Measurements from ENCODE around the gene APBA2. TPM values are rescaled to one million over a fixed set of nuclear protein-coding genes. Genes with fewer than 3 reads are reported as not detected.

Gene APBA2
- total RNA-seq, 5 donors from 2014 or later (not counting 1 experiment from before 2014, with no cell fraction given): 78.9 to 118 (median 94.9) TPM

DNA sequence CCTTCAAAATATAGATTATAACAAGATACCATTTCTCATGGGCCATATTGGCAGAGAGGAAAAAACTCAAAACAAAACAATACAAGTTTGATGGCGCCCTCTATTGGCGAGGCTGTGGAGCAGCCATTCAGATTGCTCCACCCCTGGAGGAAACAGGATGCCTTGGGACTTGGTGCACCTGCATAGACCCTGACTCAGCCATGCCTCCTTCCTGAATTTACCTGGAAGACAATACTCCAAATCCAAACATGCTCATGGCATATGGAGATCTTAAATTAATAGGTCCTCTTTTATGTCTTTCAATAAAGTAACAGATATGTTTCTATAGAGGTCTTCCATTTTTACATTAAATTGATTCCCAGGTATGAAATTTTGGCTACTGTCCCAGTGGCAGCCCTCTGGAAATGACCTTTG is 90.0 kb downstream of the APBA2 start:
- Histone ChIP-seq H3K9me3 (no peaks in the 10 kb centered on the region), H3K36me3 (ENCODE audit: control insufficient read depth in 2 of 2, extremely low read depth in 1 of 2, insufficient read depth in 1 of 2, low read length in 1 of 2) (no peaks in the 10 kb centered on the region), H3K27me3 (replicated peaks in 1 of 2; ENCODE audit: control insufficient read depth in 2 of 2, extremely low read depth in 1 of 2, insufficient read depth in 2 of 2, low read length in 1 of 2) (no peaks in the 10 kb centered on the region), H3K27ac (ENCODE audit: low read length) (no peak overlapping the region), H3K4me1 (ENCODE audit: control insufficient read depth in 1 of 2, extremely low read depth in 1 of 2, insufficient read depth in 2 of 2, low read length in 2 of 2) (peaks cover 0 to 12% of the 10 kb centered on the region in 2 experiments), H3K4me3 (ENCODE audit: control insufficient read depth in 1 of 2, extremely low read depth in 1 of 2, low read length in 1 of 2) (no peak overlapping the region)
- DNase-seq (peak; percentile 45 to 84 (median 66)), ATAC-seq (replicated peaks in 1 of 4) (peak; percentile 69 to 76 (median 72))
- WGBS (ENCODE audit: insufficient coverage): 0% methylated on average over 1 of the region's 2 CpGs
- H3K36me3 Mint-ChIP-seq: no peaks in the 10 kb centered on the region
- H3K27ac Mint-ChIP-seq: peak overlapping the region; percentile 34 to 57
- no peaks in the 10 kb centered on the region for H3K9me3 Mint-ChIP-seq
- ChIA-PET CTCF (interaction anchor here (0.6 to 1.9 kb wide), 8 partner anchors 41 to 122 kb away, joined by 3 to 6 read pairs (median 3); partner anchors contain the start of gene APBA2 (in 1 of the 2)), POLR2A (no interaction called here)
- H3K27me3 Mint-ChIP-seq: no peaks in the 10 kb centered on the region
- H3K4me3 Mint-ChIP-seq: no peak overlapping the region
- H3K4me1 Mint-ChIP-seq: peaks cover 44 to 60% (median 50%) of the 10 kb centered on the region in 3 donors

DNA sequence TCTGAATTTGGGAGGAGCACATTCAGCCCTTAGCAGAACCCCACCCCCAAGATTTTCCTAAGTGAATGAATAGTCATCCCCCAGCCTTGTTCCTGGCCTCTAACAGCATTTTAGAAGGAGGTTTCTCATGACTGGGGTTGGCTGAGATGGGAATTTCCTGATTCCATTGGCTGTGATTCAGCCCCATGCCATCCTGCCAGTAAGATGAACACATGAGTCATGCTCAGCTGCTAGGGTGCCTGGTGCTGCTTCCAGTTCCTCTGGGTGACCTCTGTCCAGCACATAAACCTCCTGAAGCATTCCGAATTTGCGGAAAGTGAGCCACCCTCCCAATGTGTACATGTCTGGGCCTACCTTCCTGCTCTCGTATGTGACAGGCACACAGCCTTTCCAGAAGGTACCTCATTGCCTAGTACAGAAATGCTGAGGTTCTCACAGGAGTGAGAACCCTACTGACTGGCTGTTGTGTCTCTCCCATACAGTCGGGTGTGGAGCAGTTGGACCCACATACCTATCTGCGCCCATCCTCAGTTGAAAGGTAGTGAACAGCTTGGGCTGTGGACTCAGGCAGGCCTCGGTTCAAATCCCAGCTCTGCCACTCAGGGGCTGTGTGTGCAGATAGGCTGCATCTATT is 91.7 kb downstream of the APBA2 start:
- Mint-ChIP-seq H3K27me3 (no peaks in the 10 kb centered on the region), H3K4me1 (peaks cover 40 to 51% (median 44%) of the 10 kb centered on the region in 3 donors), H3K4me3 (no peak overlapping the region), H3K36me3 (peaks cover 4% of the 10 kb centered on the region), H3K27ac (no peak overlapping the region), H3K9me3 (no peaks in the 10 kb centered on the region)
- ChIA-PET POLR2A (no interaction called here), CTCF (interaction anchor here in 1 of 2 donors (1.4 kb wide), 1 partner anchor 103 kb away, joined by 4 read pairs; no protein-coding TSS in a partner anchor)
- Histone ChIP-seq H3K27me3 (replicated peaks in 1 of 2; ENCODE audit: control insufficient read depth in 2 of 2, extremely low read depth in 1 of 2, insufficient read depth in 2 of 2, low read length in 1 of 2) (no peaks in the 10 kb centered on the region), H3K4me1 (ENCODE audit: control insufficient read depth in 1 of 2, extremely low read depth in 1 of 2, insufficient read depth in 2 of 2, low read length in 2 of 2) (peaks cover 0 to 12% of the 10 kb centered on the region in 2 experiments), H3K9me3 (no peaks in the 10 kb centered on the region), H3K27ac (ENCODE audit: low read length) (no peak overlapping the region), H3K4me3 (ENCODE audit: control insufficient read depth in 1 of 2, extremely low read depth in 1 of 2, low read length in 1 of 2) (no peak overlapping the region), H3K36me3 (ENCODE audit: control insufficient read depth in 2 of 2, extremely low read depth in 1 of 2, insufficient read depth in 1 of 2, low read length in 1 of 2) (no peaks in the 10 kb centered on the region)
- no peak for DNase-seq
- no peak for ATAC-seq (replicated peaks in 1 of 4)
- 100% methylated on average over 5 of the region's 6 CpGs for WGBS (ENCODE audit: insufficient coverage)

- Histone ChIP-seq H3K9me3 (no peaks in the 10 kb centered on the region), H3K36me3 (ENCODE audit: control insufficient read depth in 2 of 2, extremely low read depth in 1 of 2, insufficient read depth in 1 of 2, low read length in 1 of 2) (no peaks in the 10 kb centered on the region), H3K27ac (ENCODE audit: low read length) (no peak overlapping the region), H3K4me3 (ENCODE audit: control insufficient read depth in 1 of 2, extremely low read depth in 1 of 2, low read length in 1 of 2) (no peak overlapping the region), H3K27me3 (replicated peaks in 1 of 2; ENCODE audit: control insufficient read depth in 2 of 2, extremely low read depth in 1 of 2, insufficient read depth in 2 of 2, low read length in 1 of 2) (no peaks in the 10 kb centered on the region), H3K4me1 (ENCODE audit: control insufficient read depth in 1 of 2, extremely low read depth in 1 of 2, insufficient read depth in 2 of 2, low read length in 2 of 2) (peaks cover 0 to 12% of the 10 kb centered on the region in 2 experiments)
- ChIA-PET CTCF (interaction anchor here in 1 of 2 donors (1.4 kb wide), 1 partner anchor 104 kb away, joined by 4 read pairs; no protein-coding TSS in a partner anchor), POLR2A (no interaction called here)
- Mint-ChIP-seq H3K27ac (no peak overlapping the region), H3K9me3 (no peaks in the 10 kb centered on the region), H3K27me3 (no peaks in the 10 kb centered on the region), H3K4me3 (no peak overlapping the region), H3K4me1 (peaks cover 39 to 50% (median 41%) of the 10 kb centered on the region in 3 donors), H3K36me3 (peaks cover 4% of the 10 kb centered on the region)
- ATAC-seq (replicated peaks in 1 of 4) (no peak), DNase-seq (no peak)
- WGBS (ENCODE audit: insufficient coverage): 91% methylated on average over 3 of the region's 7 CpGs
Observed at GRCh38 chr15:28978011-28978378, 92.2 kb downstream of the APBA2 start.

GRCh38 chr15:28978661-28979060 is 92.9 kb downstream of the APBA2 start:
- Histone ChIP-seq H3K9me3 (no peaks in the 10 kb centered on the region), H3K27me3 (replicated peaks in 1 of 2; ENCODE audit: control insufficient read depth in 2 of 2, extremely low read depth in 1 of 2, insufficient read depth in 2 of 2, low read length in 1 of 2) (no peaks in the 10 kb centered on the region), H3K36me3 (ENCODE audit: control insufficient read depth in 2 of 2, extremely low read depth in 1 of 2, insufficient read depth in 1 of 2, low read length in 1 of 2) (no peaks in the 10 kb centered on the region), H3K27ac (ENCODE audit: low read length) (no peak overlapping the region), H3K4me3 (ENCODE audit: control insufficient read depth in 1 of 2, extremely low read depth in 1 of 2, low read length in 1 of 2) (no peak overlapping the region), H3K4me1 (ENCODE audit: control insufficient read depth in 1 of 2, extremely low read depth in 1 of 2, insufficient read depth in 2 of 2, low read length in 2 of 2) (peaks cover 0 to 15% of the 10 kb centered on the region in 2 experiments)
- H3K27me3 Mint-ChIP-seq: no peaks in the 10 kb centered on the region
- DNase-seq: no peak
- peaks cover 35 to 50% (median 38%) of the 10 kb centered on the region in 3 donors for H3K4me1 Mint-ChIP-seq
- no peaks in the 10 kb centered on the region for H3K9me3 Mint-ChIP-seq
- 96% methylated on average over 3 of the region's 3 CpGs for WGBS (ENCODE audit: insufficient coverage)
- H3K4me3 Mint-ChIP-seq: no peak overlapping the region
- CTCF ChIA-PET: interaction anchor here in 1 of 2 donors (0.6 to 1.4 kb wide), 2 partner anchors 19 to 105 kb away, joined by 4 to 8 read pairs; no protein-coding TSS in a partner anchor
- no peak overlapping the region for H3K27ac Mint-ChIP-seq
- POLR2A ChIA-PET: interaction anchor here in 1 of 2 donors (0.6 kb wide), 1 partner anchor 145 kb away, joined by 6 read pairs; no protein-coding TSS in a partner anchor
- no peak for ATAC-seq (replicated peaks in 1 of 4)
- peaks cover 4% of the 10 kb centered on the region for H3K36me3 Mint-ChIP-seq

- H3K36me3 ChIP-seq (ENCODE audit: control insufficient read depth in 2 of 2, extremely low read depth in 1 of 2, insufficient read depth in 1 of 2, low read length in 1 of 2): no peaks in the 10 kb centered on the region
- ATAC-seq (replicated peaks in 1 of 4): no peak
- ChIA-PET CTCF (interaction anchor here in 1 of 2 donors (1.0 kb wide), 1 partner anchor 105 kb away, joined by 4 read pairs; no protein-coding TSS in a partner anchor), POLR2A (interaction anchor here in 1 of 2 donors (0.6 kb wide), 1 partner anchor 145 kb away, joined by 6 read pairs; no protein-coding TSS in a partner anchor)
- no peak overlapping the region for H3K27ac ChIP-seq (ENCODE audit: low read length)
- no peak for DNase-seq
- H3K27ac Mint-ChIP-seq: no peak overlapping the region
- no peaks in the 10 kb centered on the region for H3K27me3 Mint-ChIP-seq
- H3K36me3 Mint-ChIP-seq: peaks cover 4% of the 10 kb centered on the region
- H3K9me3 ChIP-seq: no peaks in the 10 kb centered on the region
- H3K4me3 Mint-ChIP-seq: no peak overlapping the region
- H3K4me3 ChIP-seq (ENCODE audit: control insufficient read depth in 1 of 2, extremely low read depth in 1 of 2, low read length in 1 of 2): no peak overlapping the region
- H3K4me1 ChIP-seq (ENCODE audit: control insufficient read depth in 1 of 2, extremely low read depth in 1 of 2, insufficient read depth in 2 of 2, low read length in 2 of 2): peaks cover 0 to 22% of the 10 kb centered on the region in 2 experiments
- no peaks in the 10 kb centered on the region for H3K9me3 Mint-ChIP-seq
- H3K4me1 Mint-ChIP-seq: peaks cover 32 to 48% (median 38%) of the 10 kb centered on the region in 3 donors
- no peaks in the 10 kb centered on the region for H3K27me3 ChIP-seq (replicated peaks in 1 of 2; ENCODE audit: control insufficient read depth in 2 of 2, extremely low read depth in 1 of 2, insufficient read depth in 2 of 2, low read length in 1 of 2)
- WGBS (ENCODE audit: insufficient coverage): 93% methylated on average over 11 of the region's 13 CpGs
Observed at GRCh38 chr15:28979208-28979841, 93.6 kb downstream of the APBA2 start.

DNA sequence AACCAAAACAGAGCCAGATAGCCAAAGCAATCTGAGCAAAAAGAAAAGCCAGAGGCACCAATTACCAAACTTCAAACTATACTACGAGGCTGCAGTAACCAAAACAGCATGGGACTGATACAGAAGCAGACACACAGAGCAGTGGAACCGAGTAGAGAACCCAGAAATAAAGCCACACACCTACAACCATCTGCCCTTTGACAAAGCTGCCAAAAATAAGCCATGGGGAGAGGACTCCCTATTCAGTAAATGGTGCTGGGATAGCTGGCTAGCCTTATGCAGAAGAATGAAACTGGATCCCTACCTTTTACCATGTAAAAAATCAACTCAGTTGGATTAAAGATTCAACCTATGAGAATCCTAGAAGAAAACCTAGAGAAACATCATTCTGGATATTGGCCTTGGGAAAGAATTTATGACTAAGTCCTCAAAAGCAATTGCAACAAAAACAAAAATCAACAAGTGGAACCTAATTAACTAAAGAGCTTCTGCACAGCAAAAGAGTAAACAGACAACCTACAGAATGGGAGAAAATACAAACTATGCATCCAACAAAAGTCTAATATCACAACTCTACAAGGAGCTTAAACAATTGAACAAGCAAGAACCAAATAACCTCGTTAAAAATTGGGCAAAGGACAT is 95.1 kb downstream of the APBA2 start:
- POLR2A ChIA-PET: interaction anchor here in 1 of 2 donors (0.6 kb wide), 1 partner anchor 39 kb away, joined by 10 read pairs; no protein-coding TSS in a partner anchor
- Mint-ChIP-seq H3K27ac (no peak overlapping the region), H3K27me3 (no peaks in the 10 kb centered on the region), H3K9me3 (no peaks in the 10 kb centered on the region), H3K36me3 (peaks cover 4% of the 10 kb centered on the region), H3K4me1 (peaks cover 36 to 52% (median 43%) of the 10 kb centered on the region in 3 donors), H3K4me3 (no peak overlapping the region)
- Histone ChIP-seq H3K9me3 (no peaks in the 10 kb centered on the region), H3K27ac (ENCODE audit: low read length) (no peak overlapping the region), H3K4me1 (ENCODE audit: control insufficient read depth in 1 of 2, extremely low read depth in 1 of 2, insufficient read depth in 2 of 2, low read length in 2 of 2) (peaks cover 5 to 37% of the 10 kb centered on the region in 2 experiments), H3K27me3 (replicated peaks in 1 of 2; ENCODE audit: control insufficient read depth in 2 of 2, extremely low read depth in 1 of 2, insufficient read depth in 2 of 2, low read length in 1 of 2) (no peaks in the 10 kb centered on the region), H3K4me3 (ENCODE audit: control insufficient read depth in 1 of 2, extremely low read depth in 1 of 2, low read length in 1 of 2) (no peak overlapping the region), H3K36me3 (ENCODE audit: control insufficient read depth in 2 of 2, extremely low read depth in 1 of 2, insufficient read depth in 1 of 2, low read length in 1 of 2) (no peaks in the 10 kb centered on the region)
- no peak for DNase-seq
- CTCF ChIA-PET: no interaction called here
- no peak for ATAC-seq (replicated peaks in 1 of 4)
- WGBS (ENCODE audit: insufficient coverage): 92% methylated on average over 3 of the region's 3 CpGs
